Upper lobe of left lung (tissue), 6 donors: ENCODE measurements around the gene NUDT5. TPM values are rescaled to one million over a fixed set of nuclear protein-coding genes. Genes with fewer than 3 reads are reported as not detected.
"Not testable (repeated sequence)": the region's sequence is repeated elsewhere in the genome, so short reads cannot be mapped to it uniquely, and the experiment has no call there.

Experiments
- ATAC-seq, 2 donors: fragments of 200-7000 bp; cut with Tn5 transposase; one replicate each; pipeline ENCODE4 v1.9.1; 2022; ENCODE audit warnings: mild to moderate bottlenecking in 2 of 2, moderate library complexity in 2 of 2; ENCODE audit not compliant: low FRiP score in 2 of 2
- DNase-seq, 2 donors: peaks; one replicate each; pipeline ENCODE4 v3.0.0-alpha.2; 2019 to 2020
- H3K27ac ChIP-seq, 4 donors: fragments of 200-600 bp; sonication (generic); one replicate each; pipeline ENCODE4 v1.5.1; 2016 to 2019
- H3K27me3 ChIP-seq, 4 donors: fragments of 200-600 bp; sonication (generic); one replicate each; pipeline ENCODE4 v1.5.1; 2017 to 2019
- H3K36me3 ChIP-seq, 4 donors: fragments of 200-600 bp; sonication (generic); one replicate each; pipeline ENCODE4 v1.5.1; 2016 to 2019
- H3K4me1 ChIP-seq, 4 donors: fragments of 200-600 bp; sonication (generic); one replicate each; pipeline ENCODE4 v1.5.1; 2018 to 2019
- H3K4me3 ChIP-seq, 4 donors: fragments of 200-600 bp; sonication (generic); one replicate each; pipeline ENCODE4 v1.5.1; 2017 to 2019; ENCODE audit warnings: mild to moderate bottlenecking in 2 of 4, moderate library complexity in 1 of 4
- H3K9me3 ChIP-seq, 4 donors: fragments of 200-600 bp; sonication (generic); one replicate each; pipeline ENCODE4 v1.5.1; 2018 to 2019
- CTCF ChIP-seq, 6 experiments: fragments of 450-650 bp in 4 of 6; fragments of 200-600 bp in 2 of 6; sonication (generic) in 2 of 6; IDR thresholded peaks; one replicate each; pipeline ENCODE4 v1.5.1; 2016 to 2019; ENCODE audit warnings: antibody characterized with exemption in 6 of 6
- EP300 ChIP-seq, 4 donors: sonication (generic); formaldehyde crosslinking; IDR thresholded peaks; one replicate each; pipeline ENCODE4 v1.5.1; 2017; ENCODE audit warnings: antibody characterized with exemption in 4 of 4, control low read depth in 2 of 4
- POLR2A ChIP-seq, 4 donors: fragments of 450-650 bp; IDR thresholded peaks; one replicate each; pipeline ENCODE4 v1.5.1; 2016 to 2017; ENCODE audit warnings: antibody characterized with exemption in 4 of 4, mild to moderate bottlenecking in 2 of 4
- POLR2AphosphoS5 ChIP-seq, 2 donors: sonication (generic); formaldehyde crosslinking; IDR thresholded peaks; one replicate each; pipeline ENCODE4 v1.5.1; 2017; ENCODE audit warnings: antibody characterized with exemption in 2 of 2
- WGBS, 2 donors: methylation state at CpG; one replicate each; pipeline ENCODE4 v1.1.5; 2017 to 2018; 5-methylcytosine and 5-hydroxymethylcytosine counted together
- total RNA-seq, 6 donors: library from RNA; depleted of rRNA in 4 of 6; stranded (reverse); fragments of >200 nt in 4 of 6; gene quantifications; one replicate each; pipeline versions ENCODE4 v1.1.0 to v1.2.1, GENCODE V29; 2016 to 2021
- donor health status: DM: no; HTN: no; CAD: no; lungs with moderate emphysema.
- donor health status: DM: no; HTN: yes; CAD: no; lungs with severe emphysema.

Gene NUDT5
- total RNA-seq, 6 donors from 2014 or later = 13.5 to 50.4 (median 45.4) TPM

DNA sequence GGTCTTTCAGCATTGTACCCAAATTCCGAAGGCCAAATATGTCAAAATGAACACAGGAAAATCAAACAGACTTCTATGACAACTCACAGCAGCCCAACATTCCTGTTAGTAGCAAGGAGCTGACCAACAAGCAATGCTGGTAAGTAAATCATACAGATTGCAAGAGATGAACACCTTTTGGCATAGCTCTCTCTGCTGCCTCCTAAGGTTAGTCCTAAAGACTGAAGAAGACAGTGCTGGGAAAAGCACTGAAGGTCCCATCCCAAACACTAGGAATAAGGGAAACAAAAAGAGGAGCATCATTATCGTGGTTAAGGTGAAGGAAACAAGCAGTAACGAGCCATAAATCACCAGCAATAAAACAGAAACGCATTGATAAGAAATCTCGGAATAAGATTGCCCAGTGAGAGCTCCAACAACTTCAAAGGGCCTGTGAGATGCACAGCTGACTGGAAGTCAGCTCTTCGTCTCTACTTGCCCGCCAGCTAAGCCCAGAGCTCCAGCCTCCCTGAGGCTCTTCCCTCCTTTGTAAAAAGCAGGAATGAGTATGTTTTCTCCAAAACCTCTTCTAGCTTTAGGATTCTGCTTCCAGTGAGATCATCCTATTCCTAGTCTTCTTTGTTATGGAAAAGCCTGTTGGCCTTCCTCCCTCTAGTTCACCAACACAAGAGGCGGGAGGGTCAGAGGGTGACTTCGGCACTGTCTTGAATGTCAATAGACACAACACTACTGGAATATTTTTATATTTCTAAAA is 15.3 kb downstream of the NUDT5 start:
- no peaks in the 10 kb centered on the region for H3K27me3 ChIP-seq
- H3K27ac ChIP-seq = no peak overlapping the region
- no peaks in the 10 kb centered on the region for H3K9me3 ChIP-seq
- WGBS, 2 donors = 77 to 86% methylated on average over 9 of the region's 9 CpGs
- H3K4me3 ChIP-seq = no peak overlapping the region
- TF ChIP-seq POLR2AphosphoS5 (IDR thresholded peaks at IDR 0.05) = no peak
- TF ChIP-seq EP300 (IDR thresholded peaks at IDR 0.05) = no peak
- no peak for TF ChIP-seq POLR2A (IDR thresholded peaks at IDR 0.05)
- no peak for TF ChIP-seq CTCF (IDR thresholded peaks at IDR 0.05)
- H3K36me3 ChIP-seq = peaks cover 9 to 97% (median 43%) of the 10 kb centered on the region in 4 donors
- ATAC-seq (no peak), DNase-seq (no peak)
- peaks cover 0 to 4% (median 0%) of the 10 kb centered on the region in 4 donors for H3K4me1 ChIP-seq

DNA sequence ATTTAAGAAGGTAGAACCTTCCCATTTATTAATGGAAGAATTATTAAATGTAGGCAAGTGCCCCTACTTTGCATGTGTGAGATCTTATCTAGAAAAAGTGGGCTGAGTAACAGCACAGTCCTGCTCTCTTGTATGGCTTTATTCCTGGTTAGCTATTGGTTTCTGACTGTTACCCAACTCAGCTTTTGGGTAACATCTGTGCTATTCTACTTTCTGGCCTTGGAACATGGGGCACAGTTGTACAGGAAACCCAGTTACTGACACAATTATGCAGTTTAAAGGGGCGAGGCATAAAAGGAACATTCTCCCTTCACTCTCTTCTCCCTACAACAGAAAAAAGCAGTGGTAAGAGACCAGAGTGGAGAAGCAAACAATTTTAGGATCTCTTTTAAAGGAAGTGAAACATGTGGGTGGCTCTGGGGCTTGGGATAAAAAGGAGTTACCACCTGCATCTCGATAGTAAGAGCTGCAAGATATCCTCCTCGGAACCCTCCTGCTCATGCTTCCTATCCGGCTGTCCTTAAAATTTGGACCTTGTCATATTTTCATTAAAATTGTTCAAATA is 16.0 kb downstream of the NUDT5 start:
- no peak overlapping the region for H3K27ac ChIP-seq
- H3K27me3 ChIP-seq = no peaks in the 10 kb centered on the region
- H3K36me3 ChIP-seq = peaks cover 8 to 97% (median 43%) of the 10 kb centered on the region in 4 donors
- no peak for ATAC-seq
- peaks cover 0 to 4% (median 0%) of the 10 kb centered on the region in 4 donors for H3K4me1 ChIP-seq
- no peak for TF ChIP-seq EP300 (IDR thresholded peaks at IDR 0.05)
- TF ChIP-seq CTCF (IDR thresholded peaks at IDR 0.05) = no peak
- no peak for TF ChIP-seq POLR2AphosphoS5 (IDR thresholded peaks at IDR 0.05)
- no peak for TF ChIP-seq POLR2A (IDR thresholded peaks at IDR 0.05)
- 71 to 83% methylated on average over 4 of the region's 4 CpGs for WGBS, 2 donors
- DNase-seq = no peak
- no peak overlapping the region for H3K4me3 ChIP-seq
- H3K9me3 ChIP-seq = no peaks in the 10 kb centered on the region

DNA sequence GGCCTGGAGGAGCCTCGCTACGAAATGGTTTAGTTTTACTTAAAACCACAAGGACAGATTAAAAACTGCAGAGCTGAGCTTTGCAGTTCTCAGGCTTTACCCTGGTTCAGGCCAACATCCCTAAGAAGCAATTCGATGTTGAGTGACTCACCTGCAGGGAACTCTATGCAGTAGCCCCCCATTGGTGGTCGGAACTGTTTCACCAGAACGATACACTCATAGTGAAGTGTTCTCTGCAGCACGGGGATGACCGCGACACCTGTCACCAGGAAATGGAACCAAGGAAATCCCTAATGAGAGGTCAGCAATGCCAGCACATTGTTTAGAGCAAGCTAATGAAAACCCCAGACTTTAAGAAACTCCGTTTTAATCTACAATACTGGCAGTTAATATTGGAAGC is 18.0 kb downstream of the NUDT5 start:
- Histone ChIP-seq H3K27ac (no peak overlapping the region), H3K4me1 (peaks cover 0 to 4% (median 0%) of the 10 kb centered on the region in 4 donors), H3K27me3 (no peaks in the 10 kb centered on the region), H3K4me3 (no peak overlapping the region), H3K9me3 (no peaks in the 10 kb centered on the region), H3K36me3 (peaks cover 11 to 98% (median 58%) of the 10 kb centered on the region in 4 donors)
- 90% methylated on average over 9 of the region's 9 CpGs for WGBS, 2 donors
- TF ChIP-seq EP300 (IDR thresholded peaks at IDR 0.05) (no peak), POLR2A (IDR thresholded peaks at IDR 0.05) (no peak)
- ATAC-seq (no peak), DNase-seq (no peak)

DNA sequence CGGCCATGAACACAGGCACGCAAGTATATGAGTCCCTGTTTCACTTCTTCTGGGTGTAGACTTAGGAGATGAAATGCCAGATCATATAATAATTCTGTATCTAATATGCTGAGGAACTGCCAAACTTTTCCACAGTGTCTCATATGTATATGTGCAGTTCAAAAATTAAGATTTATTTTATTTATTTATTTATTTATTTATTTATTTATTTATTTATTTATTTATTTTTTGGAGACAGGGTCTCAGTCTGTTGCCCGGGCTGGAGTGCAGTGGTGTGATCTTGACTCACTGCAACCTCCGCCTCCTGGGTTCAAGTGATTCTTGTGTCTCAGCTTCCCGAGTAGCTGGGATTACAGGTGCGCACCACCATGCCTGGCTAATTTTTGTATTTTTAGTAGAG is 24.2 kb downstream of the NUDT5 start:
- peaks cover 17 to 99% (median 82%) of the 10 kb centered on the region in 4 donors for H3K36me3 ChIP-seq
- H3K4me1 ChIP-seq = not testable (repeated sequence)

GRCh38 chr10:12165999-12166775 is 29.5 kb downstream of the NUDT5 start:
- Histone ChIP-seq H3K36me3 (peaks cover 10 to 94% (median 66%) of the 10 kb centered on the region in 4 donors), H3K27me3 (no peaks in the 10 kb centered on the region), H3K4me3 (no peak overlapping the region), H3K4me1 (no peaks in the 10 kb centered on the region), H3K9me3 (no peaks in the 10 kb centered on the region), H3K27ac (no peak overlapping the region)
- DNase-seq (no peak), ATAC-seq (no peak)
- TF ChIP-seq CTCF (IDR thresholded peaks at IDR 0.05) (no peak), POLR2A (IDR thresholded peaks at IDR 0.05) (no peak), POLR2AphosphoS5 (IDR thresholded peaks at IDR 0.05) (no peak), EP300 (IDR thresholded peaks at IDR 0.05) (no peak)
- 87 to 88% methylated on average over 6 of the region's 6 CpGs for WGBS, 2 donors

More for the DNA sequence above, 24.2 kb downstream of the NUDT5 start:
- H3K27ac ChIP-seq, H3K9me3 ChIP-seq, ATAC-seq, H3K27me3 ChIP-seq, DNase-seq, H3K4me3 ChIP-seq: not testable (repeated sequence)
- WGBS, 2 donors = 90 to 99% methylated on average over 6 of the region's 6 CpGs
